OCI-LY3 (cell line): ENCODE data around the gene CNTNAP2.

ENCODE experiments used
- H2AFZ ChIP-seq: fragments of 200-600, 300-600 bp; shearing (Covaris generic); 2 replicates; pipeline ENCODE4 v1.6.0; 2014; ENCODE audit warnings: antibody characterized with exemption, low read depth, low read length
- H3K27ac ChIP-seq: fragments of 200-600, 300-600 bp; sonication (generic); 2 replicates; pipeline ENCODE4 v1.5.1; 2014; ENCODE audit warnings: mild to moderate bottlenecking, low read length, moderate library complexity, mixed read lengths
- H3K27me3 ChIP-seq: fragments of 200-600, 300-600 bp; sonication (generic); 2 replicates; pipeline ENCODE4 v1.6.1; 2014; ENCODE audit warnings: low read depth, low read length, mixed read lengths
- H3K36me3 ChIP-seq: fragments of 200-600, 300-600 bp; sonication (generic); replicated peaks from 2 replicates; pipeline ENCODE3; 2014; ENCODE audit warnings: low read depth, low read length, mixed read lengths
- H3K4me1 ChIP-seq: fragments of 300-600, 200-600 bp; sonication (generic); 2 replicates; pipeline ENCODE4 v1.6.1; 2014; ENCODE audit warnings: low read length, mixed read lengths
- H3K4me2 ChIP-seq: fragments of 200-600, 300-600 bp; sonication (generic); 2 replicates; pipeline ENCODE4 v1.6.1; 2014; ENCODE audit warnings: low read length, mixed read lengths
- H3K4me3 ChIP-seq: fragments of 300-600, 200-600 bp; sonication (generic); 2 replicates; pipeline ENCODE4 v1.5.1; 2014; ENCODE audit warnings: antibody characterized with exemption, mild to moderate bottlenecking, low read length, moderate library complexity
- H3K79me2 ChIP-seq: fragments of 300-600, 200-600 bp; shearing (Covaris generic); 2 replicates; pipeline ENCODE4 v1.6.1; 2014; ENCODE audit warnings: mild to moderate bottlenecking, low read length, mixed read lengths
- H3K9ac ChIP-seq: fragments of 300-600, 200-600 bp; shearing (Covaris generic); 2 replicates; pipeline ENCODE4 v1.6.0; 2014; ENCODE audit warnings: mild to moderate bottlenecking, low read length, moderate library complexity
- H3K9me3 ChIP-seq: fragments of 200-600, 300-600 bp; shearing (Covaris generic); 2 replicates; pipeline ENCODE4 v1.6.1; 2014; ENCODE audit warnings: low read length, mixed read lengths; ENCODE audit not compliant: insufficient read depth
- H4K20me1 ChIP-seq: fragments of 200-600, 300-600 bp; sonication (generic); 2 replicates; pipeline ENCODE4 v1.6.1; 2016; ENCODE audit warnings: low read length, mixed read lengths; ENCODE audit not compliant: insufficient read depth
- CTCF ChIP-seq: fragments of 200-600, 300-600 bp; sonication (generic); IDR thresholded peaks from 2 replicates; pipeline ENCODE4 v1.5.1; 2014; ENCODE audit warnings: antibody characterized with exemption, low read length, low read depth
- EZH2phosphoT487 ChIP-seq: fragments of 200-600 bp; shearing (Covaris generic); IDR thresholded peaks from 2 replicates; pipeline ENCODE4 v1.6.1; 2018; ENCODE audit warnings: antibody characterized with exemption, mixed run types, low read depth

CNTNAP2 gene

GRCh38 chr7:146755585-146755984, 639.0 kb downstream of the CNTNAP2 start:
- no peaks in the 10 kb centered on the region for H4K20me1 ChIP-seq
- no peak overlapping the region for H3K27ac ChIP-seq
- no peaks in the 10 kb centered on the region for H3K4me1 ChIP-seq
- H3K4me2 ChIP-seq = no peak overlapping the region
- no peaks in the 10 kb centered on the region for H3K27me3 ChIP-seq
- no peaks in the 10 kb centered on the region for H3K9me3 ChIP-seq
- H3K36me3 ChIP-seq = no peaks in the 10 kb centered on the region
- H3K9ac ChIP-seq = no peak overlapping the region
- H3K79me2 ChIP-seq = no peaks in the 10 kb centered on the region
- H2AFZ ChIP-seq = no peak overlapping the region
- no peak overlapping the region for H3K4me3 ChIP-seq
- TF ChIP-seq EZH2phosphoT487 = no peak
- no peak for TF ChIP-seq CTCF

- no peak overlapping the region for H2AFZ ChIP-seq
- no peaks in the 10 kb centered on the region for H3K4me1 ChIP-seq
- H3K4me2 ChIP-seq = no peak overlapping the region
- no peak for TF ChIP-seq EZH2phosphoT487
- no peak for TF ChIP-seq CTCF
- H3K27me3 ChIP-seq = no peaks in the 10 kb centered on the region
- H3K9me3 ChIP-seq = no peaks in the 10 kb centered on the region
- no peak overlapping the region for H3K9ac ChIP-seq
- no peak overlapping the region for H3K27ac ChIP-seq
- no peaks in the 10 kb centered on the region for H4K20me1 ChIP-seq
- H3K4me3 ChIP-seq = no peak overlapping the region
- no peaks in the 10 kb centered on the region for H3K79me2 ChIP-seq
- no peaks in the 10 kb centered on the region for H3K36me3 ChIP-seq
Measured at GRCh38 chr7:146764458-146764857, 647.9 kb downstream of the CNTNAP2 start.

- no peak overlapping the region for H2AFZ ChIP-seq
- H3K27ac ChIP-seq = no peak overlapping the region
- H3K4me1 ChIP-seq = no peaks in the 10 kb centered on the region
- H3K4me2 ChIP-seq = no peak overlapping the region
- no peaks in the 10 kb centered on the region for H3K9me3 ChIP-seq
- H3K79me2 ChIP-seq = no peaks in the 10 kb centered on the region
- no peak overlapping the region for H3K4me3 ChIP-seq
- H3K27me3 ChIP-seq = no peaks in the 10 kb centered on the region
- H4K20me1 ChIP-seq = no peaks in the 10 kb centered on the region
- TF ChIP-seq EZH2phosphoT487 (no peak), CTCF (no peak)
- no peak overlapping the region for H3K9ac ChIP-seq
- H3K36me3 ChIP-seq = no peaks in the 10 kb centered on the region
Measured at GRCh38 chr7:146768957-146769356, 652.4 kb downstream of the CNTNAP2 start.

- no peak for TF ChIP-seq CTCF
- no peak for TF ChIP-seq EZH2phosphoT487
- H4K20me1 ChIP-seq = no peaks in the 10 kb centered on the region
- H3K4me3 ChIP-seq = no peak overlapping the region
- no peak overlapping the region for H3K9ac ChIP-seq
- H3K4me1 ChIP-seq = no peaks in the 10 kb centered on the region
- no peaks in the 10 kb centered on the region for H3K79me2 ChIP-seq
- no peaks in the 10 kb centered on the region for H3K36me3 ChIP-seq
- no peak overlapping the region for H3K4me2 ChIP-seq
- no peak overlapping the region for H2AFZ ChIP-seq
- no peaks in the 10 kb centered on the region for H3K27me3 ChIP-seq
- H3K27ac ChIP-seq = no peak overlapping the region
- no peaks in the 10 kb centered on the region for H3K9me3 ChIP-seq
Measured at GRCh38 chr7:146772601-146773000, 656.0 kb downstream of the CNTNAP2 start.
